ENCODE data around the gene CAMK2B. TPM values are rescaled to one million over a fixed set of nuclear protein-coding genes. Genes with fewer than 3 reads are reported as not detected.

Gene CAMK2B
- total RNA-seq, 1 experiment from 2014 or later, result 0.13 TPM

- H3K27me3 ChIP-seq (replicated peaks; ENCODE audit: insufficient read depth, low read depth, low read length, poor library complexity), result no peaks in the 10 kb centered on the region
- CTCF ChIA-PET, result no interaction called here
- H3K4me1 ChIP-seq (ENCODE audit: insufficient read depth, low read length, poor library complexity, severe bottlenecking), result no peaks in the 10 kb centered on the region
- intact Hi-C loops (cut with micrococcal nuclease; ENCODE audit: unreplicated experiment), result no loop called here
- POLR2A ChIA-PET (ENCODE audit: low non-redundant PET), result no interaction called here
- no peaks in the 10 kb centered on the region for H3K36me3 ChIP-seq (ENCODE audit: insufficient read depth, low read length, poor library complexity, severe bottlenecking)
- H3K4me3 ChIP-seq (ENCODE audit: low read depth, low read length, poor library complexity, severe bottlenecking), result no peak overlapping the region
- DNase-seq (ENCODE audit: low spot score), result no peak
- H3K9me3 ChIP-seq (ENCODE audit: low read depth, low read length, poor library complexity, severe bottlenecking), result no peaks in the 10 kb centered on the region
- TF ChIP-seq EZH2 (IDR thresholded peaks at IDR 0.05; ENCODE audit: borderline replicate concordance, low read depth, low read length, poor library complexity, severe bottlenecking) (no peak), CTCF (conservative IDR thresholded peaks at IDR 0.05; ENCODE audit: low read depth, low read length) (no peak)
- no peak overlapping the region for H3K27ac ChIP-seq (ENCODE audit: low read depth, low read length, poor library complexity, severe bottlenecking)
- no TSS peak for BruUV-seq (replicated peaks)
Measured at GRCh38 chr7:44167920-44168319, 157.5 kb downstream of the CAMK2B start.

Other genes starting within 250 kb of the CAMK2B start
- gene POLM, start 243.1 kb downstream of the CAMK2B start, total RNA-seq (2021), result 9.6 and 12.8 TPM in 2 replicates
- gene AEBP1, start 221.2 kb downstream of the CAMK2B start, total RNA-seq (2021), result 30.1 and 31.8 TPM in 2 replicates
- 252 TPM in 2 replicates for gene POLD2, start 202.0 kb downstream of the CAMK2B start, total RNA-seq (2021)
- not detected in 2 replicates for gene MYL7, start 184.3 kb downstream of the CAMK2B start, total RNA-seq (2021)
- not detected in 2 replicates for gene GCK, start 136.2 kb downstream of the CAMK2B start, total RNA-seq (2021)
- gene YKT6, start 124.6 kb downstream of the CAMK2B start, total RNA-seq (2021), result 126 and 140 TPM in 2 replicates
- 119 and 123 TPM in 2 replicates for gene NUDCD3, start 165.1 kb upstream of the CAMK2B start, total RNA-seq (2021)
- not detected in 2 replicates for gene NPC1L1, start 215.7 kb upstream of the CAMK2B start, total RNA-seq (2021)
- 119 and 147 TPM in 2 replicates for gene DDX56, start 248.3 kb upstream of the CAMK2B start, total RNA-seq (2021)